GM12878 (cell line): ENCODE data around the gene DZIP1L. TPM values are rescaled to one million over a fixed set of nuclear protein-coding genes. Genes with fewer than 3 reads are reported as not detected.

Source experiments
- ATAC-seq: fragments of 200-7000 bp; cut with Tn5 transposase; 3 replicates; pipeline ENCODE4 v1.9.1; 2020; ENCODE audit warnings: mild to moderate bottlenecking, moderate library complexity
- BruUV-seq: library from RNA; stranded (reverse); fragments of 400-500 nt; replicated peaks from 2 replicates; lab custom pipeline; 2021; lab: Mats Ljungman, UMichigan
- CTCF ChIA-PET: fragments of 300-600 bp; sonication (Branson Sonifier 250); formaldehyde crosslinking; extraction: SDS; loops from one replicate; lab custom pipeline; 2021; ENCODE audit warnings: inconsistent platforms; lab: Yijun Ruan, JAX
- POLR2A ChIA-PET: fragments of 350-600 bp; formaldehyde crosslinking; extraction: SDS; loops from one replicate; lab custom pipeline; 2021; ENCODE audit warnings: inconsistent platforms; lab: Charles Lee
- RAD21 ChIA-PET: fragments of 300-600 bp; sonication (Branson Sonifier 250); formaldehyde crosslinking; loops from one replicate; lab custom pipeline; 2023; ENCODE audit warnings: antibody characterized with exemption; ENCODE audit not compliant: unreplicated experiment; lab: Charles Lee
- SMC1A ChIA-PET: fragments of 300-600 bp; sonication (Branson Sonifier 250); formaldehyde crosslinking; loops from one replicate; lab custom pipeline; 2023; ENCODE audit not compliant: unreplicated experiment, uncharacterized antibody; lab: Charles Lee
- DNase-seq: peaks from one replicate; pipeline ENCODE4 v3.0.0-alpha.2; 2011; ENCODE audit warnings: low read depth, low spot score
- FAIRE-seq: peaks from 3 replicates; lab custom pipeline; 2011; peaks lifted over from hg19 to GRCh38; lab: Jason Lieb, UNC
- H2AFZ ChIP-seq: 2 replicates; pipeline ENCODE4 v1.6.0; 2011; ENCODE audit warnings: low read depth, low read length, control low read depth; ENCODE audit not compliant: control insufficient read depth
- H3K27ac ChIP-seq: 2 replicates; pipeline ENCODE4 v1.5.1; 2011; ENCODE audit warnings: control low read depth; ENCODE audit not compliant: control insufficient read depth, insufficient read depth
- H3K27me3 ChIP-seq, 2 experiments: replicated peaks in 1 of 2; 2 replicates each; pipeline versions ENCODE4 v1.6.0 to v1.6.1; 2011; ENCODE audit warnings: low read length in 1 of 2; ENCODE audit not compliant: control insufficient read depth in 2 of 2, insufficient read depth in 2 of 2
- H3K36me3 ChIP-seq, 2 experiments: 2 replicates each; pipeline ENCODE4 v1.5.1; 2011; ENCODE audit warnings: low read length in 1 of 2; ENCODE audit not compliant: control insufficient read depth in 2 of 2, insufficient read depth in 2 of 2
- H3K4me1 ChIP-seq: 2 replicates; pipeline ENCODE4 v1.6.1; 2011; ENCODE audit warnings: mild to moderate bottlenecking, low read length, moderate library complexity, mixed read lengths; ENCODE audit not compliant: control insufficient read depth, insufficient read depth
- H3K4me2 ChIP-seq: 2 replicates; pipeline ENCODE4 v1.6.0; 2011; ENCODE audit warnings: control low read depth; ENCODE audit not compliant: control insufficient read depth, insufficient read depth
- H3K4me3 ChIP-seq: fragments of 200-600 bp; sonication (generic); 2 replicates; pipeline ENCODE4 v1.5.1; 2016
- H3K79me2 ChIP-seq: 2 replicates; pipeline ENCODE4 v1.6.0; 2011; ENCODE audit warnings: low read length; ENCODE audit not compliant: control insufficient read depth, insufficient read depth
- H3K9ac ChIP-seq: 2 replicates; pipeline ENCODE4 v1.8.0; 2011; ENCODE audit warnings: low read length, control low read depth, mixed read lengths; ENCODE audit not compliant: control insufficient read depth, insufficient read depth
- H3K9me3 ChIP-seq: replicated peaks from 3 replicates; pipeline ENCODE4 v1.5.1; 2011; ENCODE audit warnings: mild to moderate bottlenecking, low read length; ENCODE audit not compliant: control insufficient read depth, insufficient read depth
- H4K20me1 ChIP-seq: 2 replicates; pipeline ENCODE4 v1.6.0; 2011; ENCODE audit not compliant: control insufficient read depth, insufficient read depth
- BMI1 ChIP-seq: fragments of 450-650 bp; IDR thresholded peaks from 2 replicates; pipeline ENCODE4 v1.6.1; 2016; ENCODE audit warnings: mild to moderate bottlenecking, moderate library complexity, borderline replicate concordance
- CBX5 ChIP-seq: sonication (generic); IDR thresholded peaks from 2 replicates; pipeline ENCODE4 v1.6.1; 2016; ENCODE audit warnings: low read depth, moderate library complexity, mild to moderate bottlenecking, inconsistent platforms
- ETV6 ChIP-seq, 2 experiments: fragments of 450-650 bp in 1 of 2; IDR thresholded peaks in 1 of 2; conservative IDR thresholded peaks in 1 of 2; 2 replicates each; pipeline ENCODE4 v1.6.1; 2014; ENCODE audit warnings: antibody characterized with exemption in 1 of 2, borderline replicate concordance in 1 of 2, low read depth in 1 of 2, mild to moderate bottlenecking in 1 of 2, moderate library complexity in 1 of 2
- EZH2 ChIP-seq: IDR thresholded peaks from 2 replicates; pipeline ENCODE4 v1.6.1; 2012; ENCODE audit warnings: low read depth, mild to moderate bottlenecking, control low read depth, inconsistent platforms, low read length, borderline replicate concordance; ENCODE audit not compliant: control insufficient read depth
- HCFC1 ChIP-seq: fragments of 150-350 bp; IDR thresholded peaks from 2 replicates; pipeline ENCODE4 v1.6.1; 2014; ENCODE audit warnings: low read length
- IKZF2 ChIP-seq, 2 experiments: fragments of 450-650 bp; IDR thresholded peaks; 2 replicates each; pipeline ENCODE4 v1.6.1; 2017; ENCODE audit warnings: mild to moderate bottlenecking in 2 of 2, moderate library complexity in 2 of 2
- IRF4 ChIP-seq: IDR thresholded peaks from 2 replicates; pipeline ENCODE4 v1.6.1; 2011; ENCODE audit warnings: low read depth, low read length
- MYB ChIP-seq: fragments of 150-350 bp; IDR thresholded peaks from 2 replicates; pipeline ENCODE4 v1.6.1; 2014; ENCODE audit warnings: mild to moderate bottlenecking, low read depth, low read length, borderline replicate concordance
- SUPT20H ChIP-seq: IDR thresholded peaks from 2 replicates; pipeline ENCODE4 v1.6.1; 2011; ENCODE audit warnings: low read depth, mild to moderate bottlenecking, low read length, moderate library complexity, borderline replicate concordance; ENCODE audit not compliant: control insufficient read depth
- TARDBP ChIP-seq: IDR thresholded peaks from 2 replicates; pipeline ENCODE4 v1.6.1; 2016; ENCODE audit warnings: borderline replicate concordance
- TCF3 ChIP-seq: IDR thresholded peaks from 2 replicates; pipeline ENCODE4 v1.6.1; 2012; ENCODE audit warnings: low read depth, mild to moderate bottlenecking, low read length, borderline replicate concordance; ENCODE audit not compliant: insufficient read depth
- ZNF207 ChIP-seq: fragments of 450-650 bp; IDR thresholded peaks from 2 replicates; pipeline ENCODE4 v1.6.1; 2014; ENCODE audit warnings: antibody characterized with exemption, mild to moderate bottlenecking, borderline replicate concordance
- ZNF384 ChIP-seq: IDR thresholded peaks from 2 replicates; pipeline ENCODE4 v1.6.1; 2012; ENCODE audit warnings: low read depth, mild to moderate bottlenecking, low read length, improper control_type of control experiment, borderline replicate concordance
- ZZZ3 ChIP-seq: IDR thresholded peaks from 2 replicates; pipeline ENCODE4 v1.6.1; 2011; ENCODE audit warnings: low read depth; ENCODE audit not compliant: control insufficient read depth, insufficient read length
- WGBS: methylation state at CpG from one replicate; pipeline ENCODE4 v1.1.6; 2016; ENCODE audit warnings: low lambda C conversion rate; ENCODE audit not compliant: insufficient replicate concordance, insufficient coverage; ENCODE audit errors: missing lambda C conversion rate; 5-methylcytosine and 5-hydroxymethylcytosine counted together
- in situ Hi-C: fragments of 300-500 bp; cut with MboI; formaldehyde crosslinking; loops from 9 replicates; pipeline ENCODE4 v1.14.3; 2018; ENCODE audit warnings: mixed read lengths
- intact Hi-C: fragments of 100-400 bp; cut with micrococcal nuclease; formaldehyde crosslinking; loops from one replicate; pipeline ENCODE4 v1.14.2; 2022; ENCODE audit not compliant: unreplicated experiment
- polyA plus RNA-seq, 11 experiments: library from polyadenylated mRNA; depleted of rRNA in 4 of 11; unstranded in 6 of 11; stranded (reverse) in 5 of 11; fragments of >200 nt; fragmentation: Nextera tagmentation in 4 of 11; fragmentation: Illumina TruSeq in 1 of 11; extraction: Ambion mirVana in 4 of 11; extraction: Trizol in 1 of 11; gene quantifications; 1 replicate in 1 of 11; 2 replicates in 10 of 11; pipeline versions ENCODE4 v1.2.1 to v1.2.3, GENCODE V29; 2011 to 2016; ENCODE audit warnings: inconsistent platforms in 2 of 11, missing spikeins in 2 of 11, low read depth in 1 of 11
- total RNA-seq, 4 experiments: library from RNA; depleted of rRNA in 3 of 4; stranded (reverse); fragments of >200 nt in 3 of 4; fragmentation: Illumina TruSeq in 1 of 4; extraction: Trizol in 1 of 4; gene quantifications; 2 replicates each; pipeline versions ENCODE4 v1.2.1 to v1.2.3, GENCODE V29; 2013 to 2021
- TF ChIP-seq, protein P1 (sequence below): IDR thresholded peaks from 2 replicates; pipeline ENCODE4 v1.6.1; 2012; ENCODE audit warnings: low read length, inconsistent platforms
- TF ChIP-seq, protein P2 (sequence below): IDR thresholded peaks from 2 replicates; pipeline ENCODE4 v1.6.1; 2012; ENCODE audit warnings: low read depth, low read length, improper control_type of control experiment
- TF ChIP-seq, protein P3 (sequence below): IDR thresholded peaks from 2 replicates; pipeline ENCODE4 v1.6.1; 2011; ENCODE audit warnings: mild to moderate bottlenecking, low read depth, low read length, moderate library complexity; ENCODE audit not compliant: insufficient replicate concordance
- TF ChIP-seq, protein P4 (sequence below): fragments of 450-650 bp; formaldehyde crosslinking; IDR thresholded peaks from 2 replicates; pipeline ENCODE4 v1.4.0; 2022; ENCODE audit warnings: mild to moderate bottlenecking, moderate library complexity

The DZIP1L gene
- total and polyA plus RNA-seq, 10 of the 15 experiments (the other 5 are each of a cell fraction or from before 2014, with no cell fraction given) = not detected

DNA sequence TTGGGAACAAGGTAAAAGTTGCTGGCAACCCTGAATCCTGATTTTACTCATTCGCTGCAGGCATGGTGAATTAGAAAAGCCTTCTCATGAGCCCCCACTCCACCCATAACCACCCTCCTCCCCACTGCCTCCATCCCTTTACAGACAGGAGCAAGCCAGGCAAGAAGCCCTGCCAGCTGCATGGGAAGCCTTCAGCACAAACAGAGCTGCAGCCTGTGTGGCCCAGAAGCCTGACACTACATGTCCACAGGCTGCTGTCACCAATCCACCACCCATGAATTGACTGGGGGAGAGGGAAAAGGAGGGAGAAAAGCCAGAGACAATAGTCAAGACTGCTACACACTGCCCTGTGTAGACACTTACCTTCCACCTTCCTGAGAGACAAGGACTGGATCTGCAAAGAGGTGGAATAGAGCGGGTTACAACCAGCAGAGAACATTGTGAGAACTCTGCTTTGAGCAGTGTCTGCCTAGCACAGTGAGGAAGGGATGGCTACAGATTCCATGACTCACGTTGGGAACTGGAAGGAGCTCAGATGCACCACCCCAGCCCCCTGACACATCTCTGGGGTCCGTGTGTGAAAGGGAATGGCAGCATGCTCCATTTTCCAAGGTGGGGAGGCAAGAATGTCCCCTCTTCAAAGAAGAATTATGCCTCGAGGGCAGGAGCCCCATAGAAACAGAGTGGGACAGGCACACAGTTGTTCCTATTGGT, 33.9 kb downstream of the DZIP1L start:
- SMC1A ChIA-PET = no interaction called here
- H3K4me1 ChIP-seq = peaks cover 8% of the 10 kb centered on the region
- no peaks in the 10 kb centered on the region for H3K9me3 ChIP-seq
- WGBS = 26% methylated on average over 5 of the region's 5 CpGs
- POLR2A ChIA-PET = no interaction called here
- no peak overlapping the region for H3K27ac ChIP-seq
- H3K9ac ChIP-seq = no peak overlapping the region
- H3K36me3 ChIP-seq = no peaks in the 10 kb centered on the region
- FAIRE-seq (no peak), ATAC-seq (no peak), DNase-seq (no peak)
- no peak overlapping the region for H2AFZ ChIP-seq
- H4K20me1 ChIP-seq = no peaks in the 10 kb centered on the region
- in situ Hi-C loops (no loop called here), intact Hi-C loops (no loop called here)
- no TSS peak for BruUV-seq
- H3K27me3 ChIP-seq = peaks cover 0 to 2% of the 10 kb centered on the region in 2 experiments; a peak in 2 of 4 replicates
- no peak overlapping the region for H3K4me2 ChIP-seq
- RAD21 ChIA-PET = no interaction called here
- H3K79me2 ChIP-seq = no peaks in the 10 kb centered on the region
- no peak overlapping the region for H3K4me3 ChIP-seq
- CTCF ChIA-PET = interaction anchor here (1.3 to 1.5 kb wide), 2 partner anchors 11 to 37 kb away, joined by 3 to 5 read pairs; no protein-coding TSS in a partner anchor
- TF ChIP-seq, protein P1, sequence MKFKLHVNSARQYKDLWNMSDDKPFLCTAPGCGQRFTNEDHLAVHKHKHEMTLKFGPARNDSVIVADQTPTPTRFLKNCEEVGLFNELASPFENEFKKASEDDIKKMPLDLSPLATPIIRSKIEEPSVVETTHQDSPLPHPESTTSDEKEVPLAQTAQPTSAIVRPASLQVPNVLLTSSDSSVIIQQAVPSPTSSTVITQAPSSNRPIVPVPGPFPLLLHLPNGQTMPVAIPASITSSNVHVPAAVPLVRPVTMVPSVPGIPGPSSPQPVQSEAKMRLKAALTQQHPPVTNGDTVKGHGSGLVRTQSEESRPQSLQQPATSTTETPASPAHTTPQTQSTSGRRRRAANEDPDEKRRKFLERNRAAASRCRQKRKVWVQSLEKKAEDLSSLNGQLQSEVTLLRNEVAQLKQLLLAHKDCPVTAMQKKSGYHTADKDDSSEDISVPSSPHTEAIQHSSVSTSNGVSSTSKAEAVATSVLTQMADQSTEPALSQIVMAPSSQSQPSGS = no peak
- TF ChIP-seq ZNF207 (no peak), BMI1 (no peak), IRF4 (no peak), CBX5 (no peak), HCFC1 (no peak), IKZF2 (IDR thresholded peaks at IDR 0.05) (no peak), SUPT20H (no peak), MYB (no peak), TCF3 (no peak), TARDBP (no peak), EZH2 (no peak), ZZZ3 (no peak), ETV6 (conservative IDR thresholded peaks at IDR 0.05 in 1 of 2, IDR thresholded peaks at IDR 0.05 in 1 of 2; ENCODE audit: borderline replicate concordance in 1 of 2, low read depth in 1 of 2) (no peak), ZNF384 (no peak)
- TF ChIP-seq, protein P2, sequence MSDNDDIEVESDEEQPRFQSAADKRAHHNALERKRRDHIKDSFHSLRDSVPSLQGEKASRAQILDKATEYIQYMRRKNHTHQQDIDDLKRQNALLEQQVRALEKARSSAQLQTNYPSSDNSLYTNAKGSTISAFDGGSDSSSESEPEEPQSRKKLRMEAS = no peak
- TF ChIP-seq, protein P3, sequence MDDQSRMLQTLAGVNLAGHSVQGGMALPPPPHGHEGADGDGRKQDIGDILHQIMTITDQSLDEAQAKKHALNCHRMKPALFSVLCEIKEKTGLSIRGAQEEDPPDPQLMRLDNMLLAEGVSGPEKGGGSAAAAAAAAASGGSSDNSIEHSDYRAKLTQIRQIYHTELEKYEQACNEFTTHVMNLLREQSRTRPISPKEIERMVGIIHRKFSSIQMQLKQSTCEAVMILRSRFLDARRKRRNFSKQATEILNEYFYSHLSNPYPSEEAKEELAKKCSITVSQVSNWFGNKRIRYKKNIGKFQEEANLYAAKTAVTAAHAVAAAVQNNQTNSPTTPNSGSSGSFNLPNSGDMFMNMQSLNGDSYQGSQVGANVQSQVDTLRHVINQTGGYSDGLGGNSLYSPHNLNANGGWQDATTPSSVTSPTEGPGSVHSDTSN = no peak
- TF ChIP-seq, protein P4, sequence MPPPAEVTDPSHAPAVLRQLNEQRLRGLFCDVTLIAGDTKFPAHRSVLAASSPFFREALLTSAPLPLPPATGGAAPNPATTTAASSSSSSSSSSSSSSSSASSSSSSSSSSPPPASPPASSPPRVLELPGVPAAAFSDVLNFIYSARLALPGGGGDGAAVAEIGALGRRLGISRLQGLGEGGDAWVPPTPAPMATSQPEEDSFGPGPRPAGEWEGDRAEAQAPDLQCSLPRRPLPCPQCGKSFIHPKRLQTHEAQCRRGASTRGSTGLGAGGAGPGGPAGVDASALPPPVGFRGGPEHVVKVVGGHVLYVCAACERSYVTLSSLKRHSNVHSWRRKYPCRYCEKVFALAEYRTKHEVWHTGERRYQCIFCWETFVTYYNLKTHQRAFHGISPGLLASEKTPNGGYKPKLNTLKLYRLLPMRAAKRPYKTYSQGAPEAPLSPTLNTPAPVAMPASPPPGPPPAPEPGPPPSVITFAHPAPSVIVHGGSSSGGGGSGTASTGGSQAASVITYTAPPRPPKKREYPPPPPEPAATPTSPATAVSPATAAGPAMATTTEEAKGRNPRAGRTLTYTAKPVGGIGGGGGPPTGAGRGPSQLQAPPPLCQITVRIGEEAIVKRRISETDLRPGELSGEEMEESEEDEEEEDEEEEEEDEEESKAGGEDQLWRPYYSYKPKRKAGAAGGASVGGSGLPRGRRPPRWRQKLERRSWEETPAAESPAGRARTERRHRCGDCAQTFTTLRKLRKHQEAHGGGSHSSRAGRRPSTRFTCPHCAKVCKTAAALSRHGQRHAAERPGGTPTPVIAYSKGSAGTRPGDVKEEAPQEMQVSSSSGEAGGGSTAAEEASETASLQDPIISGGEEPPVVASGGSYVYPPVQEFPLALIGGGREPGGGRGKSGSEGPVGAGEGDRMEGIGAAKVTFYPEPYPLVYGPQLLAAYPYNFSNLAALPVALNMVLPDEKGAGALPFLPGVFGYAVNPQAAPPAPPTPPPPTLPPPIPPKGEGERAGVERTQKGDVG = no peak
